PC-3 (cell line): ENCODE data around the gene EFHC2. TPM values are rescaled to one million over a fixed set of nuclear protein-coding genes. Genes with fewer than 3 reads are reported as not detected.
A peak's percentile ranks its signal among the peaks of the same experiment; 100 is the strongest.

Experiments
- ATAC-seq: fragments of 200-7000 bp; cut with Tn5 transposase; 2 replicates; pipeline ENCODE4 v1.9.1; 2020; ENCODE audit warnings: mild to moderate bottlenecking, moderate library complexity
- BruUV-seq: library from RNA; stranded (reverse); fragments of 400-500 nt; replicated peaks from 2 replicates; lab custom pipeline; 2021; lab: Mats Ljungman, UMichigan
- CTCF ChIA-PET: fragments of 300-600 bp; sonication (Branson Sonifier 250); formaldehyde crosslinking; loops from one replicate; lab custom pipeline; 2022; ENCODE audit warnings: antibody characterized with exemption; lab: Charles Lee
- POLR2A ChIA-PET: fragments of 300-600 bp; sonication (Branson Sonifier 250); formaldehyde crosslinking; loops from one replicate; lab custom pipeline; 2022; ENCODE audit warnings: antibody characterized with exemption; ENCODE audit not compliant: unreplicated experiment; lab: Charles Lee
- DNase-seq: peaks from one replicate; pipeline ENCODE4 v3.0.0-alpha.2; 2015
- H2AFZ ChIP-seq: fragments of 300-600 bp; sonication (generic); 2 replicates; pipeline ENCODE4 v1.6.0; 2016; ENCODE audit warnings: antibody characterized with exemption, low read length
- H3F3A ChIP-seq: fragments of 300-600 bp; sonication (generic); one replicate; pipeline ENCODE4 v1.6.0; 2017; ENCODE audit warnings: antibody characterized with exemption, low read length, control low read depth, mild to moderate bottlenecking; ENCODE audit not compliant: unreplicated experiment
- H3K27ac ChIP-seq: fragments of 300-600 bp; sonication (generic); 2 replicates; pipeline ENCODE4 v1.5.1; 2016; ENCODE audit warnings: mild to moderate bottlenecking, low read length
- H3K27me3 ChIP-seq: fragments of 300-600 bp; sonication (generic); 2 replicates; pipeline ENCODE4 v1.6.1; 2016; ENCODE audit warnings: low read length, mixed read lengths
- H3K36me3 ChIP-seq: fragments of 300-600 bp; sonication (generic); 2 replicates; pipeline ENCODE4 v1.6.1; 2016; ENCODE audit warnings: low read depth, mixed run types, low read length, mixed read lengths
- H3K4me1 ChIP-seq: fragments of 300-600 bp; sonication (generic); 2 replicates; pipeline ENCODE4 v1.5.1; 2016; ENCODE audit warnings: low read length; ENCODE audit not compliant: insufficient read depth
- H3K4me2 ChIP-seq: fragments of 300-600 bp; sonication (generic); 2 replicates; pipeline ENCODE4 v1.6.0; 2016; ENCODE audit warnings: low read length
- H3K4me3 ChIP-seq: fragments of 300-600 bp; sonication (generic); 2 replicates; pipeline ENCODE4 v1.5.1; 2016; ENCODE audit warnings: mild to moderate bottlenecking, low read length, mixed read lengths
- H3K79me2 ChIP-seq: fragments of 300-600 bp; sonication (generic); 2 replicates; pipeline ENCODE4 v1.6.1; 2017; ENCODE audit warnings: low read length, mixed read lengths
- H3K9ac ChIP-seq: fragments of 300-600 bp; sonication (generic); 2 replicates; pipeline ENCODE4 v1.6.0; 2016; ENCODE audit warnings: mild to moderate bottlenecking, low read length
- H3K9me2 ChIP-seq: fragments of 300-600 bp; sonication (generic); replicated peaks from 2 replicates; pipeline ENCODE4 v1.6.1; 2016; ENCODE audit warnings: mixed run types, low read length, mixed read lengths
- H3K9me3 ChIP-seq: fragments of 300-600 bp; sonication (generic); 2 replicates; pipeline ENCODE4 v1.6.1; 2016; ENCODE audit warnings: low read length, mixed read lengths
- H4K20me1 ChIP-seq: fragments of 300-600 bp; sonication (generic); 2 replicates; pipeline ENCODE4 v1.6.1; 2016; ENCODE audit warnings: low read length, mixed read lengths
- EZH2 ChIP-seq: fragments of 300-600 bp; sonication (generic); IDR thresholded peaks from one replicate; pipeline ENCODE4 v1.6.1; 2017; ENCODE audit warnings: antibody characterized with exemption, mild to moderate bottlenecking, low read length; ENCODE audit not compliant: unreplicated experiment
- EZH2phosphoT487 ChIP-seq: fragments of 300-600 bp; sonication (generic); IDR thresholded peaks from 2 replicates; pipeline ENCODE4 v1.6.1; 2018; ENCODE audit warnings: mild to moderate bottlenecking, antibody characterized with exemption, low read length, borderline replicate concordance
- intact Hi-C: fragments of 100-400 bp; cut with micrococcal nuclease; formaldehyde crosslinking; loops from 2 replicates; pipeline ENCODE4 v1.9.0; 2023
- total RNA-seq: library from RNA; depleted of rRNA; stranded (reverse); fragments of >200 nt; gene quantifications from 2 replicates; pipeline ENCODE4 v1.2.3, GENCODE V29; 2014
- TF ChIP-seq, protein P1 (sequence below): fragments of 300-600 bp; sonication (generic); conservative IDR thresholded peaks from 2 replicates; pipeline ENCODE4 v1.5.1; 2017; ENCODE audit warnings: antibody characterized with exemption, low read depth, mild to moderate bottlenecking, low read length

The EFHC2 gene
- total RNA-seq, 1 experiment from 2014 or later, result 0.40 TPM

GRCh38 chrX:44105228-44105913 is 238.1 kb downstream of the EFHC2 start:
- ATAC-seq, result no peak
- Histone ChIP-seq H3K4me2 (no peak overlapping the region), H3K4me3 (no peak overlapping the region), H3K4me1 (peaks cover 9% of the 10 kb centered on the region), H2AFZ (0 out of 2 replicates have a peak overlapping the region, but pooled peaks have one; percentile 29), H3K9me2 (no peaks in the 10 kb centered on the region), H3F3A (no peaks in the 10 kb centered on the region), H3K36me3 (no peaks in the 10 kb centered on the region), H3K9me3 (no peaks in the 10 kb centered on the region), H4K20me1 (no peaks in the 10 kb centered on the region), H3K27me3 (no peaks in the 10 kb centered on the region), H3K79me2 (no peaks in the 10 kb centered on the region), H3K9ac (no peak overlapping the region), H3K27ac (no peak overlapping the region)
- ChIA-PET POLR2A (no interaction called here), CTCF (no interaction called here)
- TF ChIP-seq EZH2phosphoT487 (no peak), EZH2 (no peak)
- TF ChIP-seq, protein P1, sequence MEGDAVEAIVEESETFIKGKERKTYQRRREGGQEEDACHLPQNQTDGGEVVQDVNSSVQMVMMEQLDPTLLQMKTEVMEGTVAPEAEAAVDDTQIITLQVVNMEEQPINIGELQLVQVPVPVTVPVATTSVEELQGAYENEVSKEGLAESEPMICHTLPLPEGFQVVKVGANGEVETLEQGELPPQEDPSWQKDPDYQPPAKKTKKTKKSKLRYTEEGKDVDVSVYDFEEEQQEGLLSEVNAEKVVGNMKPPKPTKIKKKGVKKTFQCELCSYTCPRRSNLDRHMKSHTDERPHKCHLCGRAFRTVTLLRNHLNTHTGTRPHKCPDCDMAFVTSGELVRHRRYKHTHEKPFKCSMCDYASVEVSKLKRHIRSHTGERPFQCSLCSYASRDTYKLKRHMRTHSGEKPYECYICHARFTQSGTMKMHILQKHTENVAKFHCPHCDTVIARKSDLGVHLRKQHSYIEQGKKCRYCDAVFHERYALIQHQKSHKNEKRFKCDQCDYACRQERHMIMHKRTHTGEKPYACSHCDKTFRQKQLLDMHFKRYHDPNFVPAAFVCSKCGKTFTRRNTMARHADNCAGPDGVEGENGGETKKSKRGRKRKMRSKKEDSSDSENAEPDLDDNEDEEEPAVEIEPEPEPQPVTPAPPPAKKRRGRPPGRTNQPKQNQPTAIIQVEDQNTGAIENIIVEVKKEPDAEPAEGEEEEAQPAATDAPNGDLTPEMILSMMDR, result no peak
- BruUV-seq, result no TSS peak
- intact Hi-C loops, result no loop called here
- no peak for DNase-seq

DNA sequence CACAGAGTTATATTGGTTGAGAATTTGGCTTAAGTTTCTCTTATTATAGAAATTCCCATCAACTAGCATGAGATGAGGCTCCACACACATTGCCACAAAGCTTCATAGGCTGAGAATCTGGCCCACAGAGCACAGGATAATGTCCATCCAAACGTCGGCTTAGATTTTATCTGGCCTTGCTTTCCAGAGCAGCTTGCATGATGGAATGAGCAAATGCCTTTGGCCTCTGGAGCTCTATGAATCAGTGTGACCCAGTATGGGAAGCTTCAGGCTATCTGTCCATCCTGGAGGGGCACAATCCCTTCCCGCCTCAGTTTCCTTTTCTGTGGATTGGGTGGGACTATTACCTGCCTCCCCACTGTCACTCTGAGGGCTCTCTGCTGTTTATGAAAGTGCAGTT is 238.8 kb downstream of the EFHC2 start:
- Histone ChIP-seq H3K9me2 (no peaks in the 10 kb centered on the region), H3F3A (no peaks in the 10 kb centered on the region), H3K9ac (no peak overlapping the region), H3K9me3 (no peaks in the 10 kb centered on the region), H3K79me2 (no peaks in the 10 kb centered on the region), H4K20me1 (no peaks in the 10 kb centered on the region), H3K4me1 (peaks cover 9% of the 10 kb centered on the region), H3K36me3 (no peaks in the 10 kb centered on the region), H3K4me3 (no peak overlapping the region), H3K27me3 (no peaks in the 10 kb centered on the region), H3K4me2 (no peak overlapping the region), H2AFZ (no peak overlapping the region), H3K27ac (no peak overlapping the region)
- intact Hi-C loops, result no loop called here
- ATAC-seq (no peak), DNase-seq (no peak)
- TF ChIP-seq EZH2phosphoT487, result no peak
- no peak for TF ChIP-seq EZH2
- TF ChIP-seq, protein P1, result no peak
- BruUV-seq, result no TSS peak
- CTCF ChIA-PET, result no interaction called here
- POLR2A ChIA-PET, result no interaction called here

GRCh38 chrX:44101281-44101680 is 242.2 kb downstream of the EFHC2 start:
- no peaks in the 10 kb centered on the region for H3K9me3 ChIP-seq
- CTCF ChIA-PET, result no interaction called here
- peak overlapping the region; percentile 61; the same call in 1 of the 2 replicates for H2AFZ ChIP-seq

More at GRCh38 chrX:44101281-44101680, 242.2 kb downstream of the EFHC2 start:
- H3F3A ChIP-seq, result no peaks in the 10 kb centered on the region
- intact Hi-C loops, result no loop called here
- no peak overlapping the region for H3K4me3 ChIP-seq
- DNase-seq (peak; percentile 30), ATAC-seq (peak; percentile 40; the same call in 1 of the 2 replicates)
- POLR2A ChIA-PET, result no interaction called here
- no peaks in the 10 kb centered on the region for H3K36me3 ChIP-seq
- H3K27me3 ChIP-seq, result no peaks in the 10 kb centered on the region
- H3K79me2 ChIP-seq, result no peaks in the 10 kb centered on the region
- no peak overlapping the region for H3K27ac ChIP-seq
- TF ChIP-seq, protein P1, result no peak
- TF ChIP-seq EZH2, result no peak
- no peak for TF ChIP-seq EZH2phosphoT487
- no peak overlapping the region for H3K4me2 ChIP-seq
- no peaks in the 10 kb centered on the region for H4K20me1 ChIP-seq
- H3K4me1 ChIP-seq, result peaks cover 9% of the 10 kb centered on the region
- no peak overlapping the region; the same call in 1 of the 2 replicates for H3K9ac ChIP-seq
- no peaks in the 10 kb centered on the region for H3K9me2 ChIP-seq
- BruUV-seq, result no TSS peak
